ENCODE results near the gene TTR. TPM values are rescaled to one million over a fixed set of nuclear protein-coding genes. Genes with fewer than 3 reads are reported as not detected.

Gene TTR
- total RNA-seq, 4 donors from 2014 or later, result not detected

DNA sequence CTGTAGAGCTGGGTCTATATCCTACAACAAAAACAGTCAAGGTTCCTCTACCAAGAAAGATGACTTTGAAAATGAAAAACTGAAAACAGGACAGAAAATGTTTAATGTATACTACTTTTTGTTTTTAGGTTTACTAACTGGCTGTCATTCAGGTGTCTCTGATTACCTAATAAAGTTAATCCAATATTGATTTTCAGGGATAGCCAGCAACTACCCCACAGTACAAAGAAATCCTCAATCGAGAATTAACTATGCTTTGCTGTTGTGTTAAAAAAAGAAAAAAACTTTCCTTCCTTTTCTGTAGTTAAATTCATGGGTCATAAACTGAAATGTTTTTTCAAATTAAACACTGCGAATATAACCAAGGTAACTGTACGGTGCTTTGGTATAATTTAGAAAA lies 45.8 kb downstream of the TTR start:
- H3K36me3 ChIP-seq, result no peaks in the 10 kb centered on the region
- no peak overlapping the region for H3K27ac ChIP-seq
- no peaks in the 10 kb centered on the region for H3K27me3 ChIP-seq
- H3K4me3 ChIP-seq, result no peak overlapping the region
- DNase-seq, result no peak
- H3K4me1 ChIP-seq, result no peaks in the 10 kb centered on the region
- no peak for TF ChIP-seq POLR2A (IDR thresholded peaks at IDR 0.05)
- TF ChIP-seq, protein P1, sequence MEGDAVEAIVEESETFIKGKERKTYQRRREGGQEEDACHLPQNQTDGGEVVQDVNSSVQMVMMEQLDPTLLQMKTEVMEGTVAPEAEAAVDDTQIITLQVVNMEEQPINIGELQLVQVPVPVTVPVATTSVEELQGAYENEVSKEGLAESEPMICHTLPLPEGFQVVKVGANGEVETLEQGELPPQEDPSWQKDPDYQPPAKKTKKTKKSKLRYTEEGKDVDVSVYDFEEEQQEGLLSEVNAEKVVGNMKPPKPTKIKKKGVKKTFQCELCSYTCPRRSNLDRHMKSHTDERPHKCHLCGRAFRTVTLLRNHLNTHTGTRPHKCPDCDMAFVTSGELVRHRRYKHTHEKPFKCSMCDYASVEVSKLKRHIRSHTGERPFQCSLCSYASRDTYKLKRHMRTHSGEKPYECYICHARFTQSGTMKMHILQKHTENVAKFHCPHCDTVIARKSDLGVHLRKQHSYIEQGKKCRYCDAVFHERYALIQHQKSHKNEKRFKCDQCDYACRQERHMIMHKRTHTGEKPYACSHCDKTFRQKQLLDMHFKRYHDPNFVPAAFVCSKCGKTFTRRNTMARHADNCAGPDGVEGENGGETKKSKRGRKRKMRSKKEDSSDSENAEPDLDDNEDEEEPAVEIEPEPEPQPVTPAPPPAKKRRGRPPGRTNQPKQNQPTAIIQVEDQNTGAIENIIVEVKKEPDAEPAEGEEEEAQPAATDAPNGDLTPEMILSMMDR (IDR thresholded peaks at IDR 0.05), result no peak
- intact Hi-C loops (cut with DNase I; ENCODE audit: low total_unique reads), result loop anchor here (10.0 kb wide), 1 partner anchor 1913 kb away; no protein-coding TSS in a partner anchor
- H3K9me3 ChIP-seq, result no peaks in the 10 kb centered on the region

GRCh38 chr18:31643003-31643402 lies 51.3 kb downstream of the TTR start:
- H3K27me3 ChIP-seq, result no peaks in the 10 kb centered on the region
- no peak for DNase-seq
- H3K36me3 ChIP-seq, result no peaks in the 10 kb centered on the region
- H3K4me3 ChIP-seq, result no peak overlapping the region
- no peak overlapping the region for H3K27ac ChIP-seq
- TF ChIP-seq, protein P1 (IDR thresholded peaks at IDR 0.05), result no peak
- TF ChIP-seq POLR2A (IDR thresholded peaks at IDR 0.05), result no peak
- intact Hi-C loops (cut with DNase I; ENCODE audit: low total_unique reads), result no loop called here
- H3K4me1 ChIP-seq, result no peaks in the 10 kb centered on the region
- H3K9me3 ChIP-seq, result no peaks in the 10 kb centered on the region

GRCh38 chr18:31645411-31645810 lies 53.7 kb downstream of the TTR start:
- DNase-seq, result no peak
- Histone ChIP-seq H3K27me3 (no peaks in the 10 kb centered on the region), H3K27ac (no peak overlapping the region), H3K4me1 (no peaks in the 10 kb centered on the region), H3K9me3 (no peaks in the 10 kb centered on the region), H3K36me3 (no peaks in the 10 kb centered on the region), H3K4me3 (no peak overlapping the region)
- no peak for TF ChIP-seq POLR2A (IDR thresholded peaks at IDR 0.05)
- TF ChIP-seq, protein P1 (IDR thresholded peaks at IDR 0.05), result no peak
- intact Hi-C loops (cut with DNase I; ENCODE audit: low total_unique reads), result no loop called here

- Histone ChIP-seq H3K9me3 (no peaks in the 10 kb centered on the region), H3K4me1 (no peaks in the 10 kb centered on the region), H3K27ac (no peak overlapping the region), H3K4me3 (no peak overlapping the region), H3K36me3 (no peaks in the 10 kb centered on the region), H3K27me3 (no peaks in the 10 kb centered on the region)
- DNase-seq, result no peak
- intact Hi-C loops (cut with DNase I; ENCODE audit: low total_unique reads), result no loop called here
- TF ChIP-seq, protein P1 (IDR thresholded peaks at IDR 0.05), result no peak
- no peak for TF ChIP-seq POLR2A (IDR thresholded peaks at IDR 0.05)
These were observed 54.9 kb downstream of the TTR start for GRCh38 chr18:31646332-31647126.

GRCh38 chr18:31647127-31647753 lies 55.6 kb downstream of the TTR start:
- H3K4me3 ChIP-seq, result no peak overlapping the region
- intact Hi-C loops (cut with DNase I; ENCODE audit: low total_unique reads), result no loop called here
- no peak for DNase-seq
- H3K36me3 ChIP-seq, result no peaks in the 10 kb centered on the region
- H3K27ac ChIP-seq, result no peak overlapping the region
- no peak for TF ChIP-seq POLR2A (IDR thresholded peaks at IDR 0.05)
- TF ChIP-seq, protein P1 (IDR thresholded peaks at IDR 0.05), result no peak
- no peaks in the 10 kb centered on the region for H3K9me3 ChIP-seq
- no peaks in the 10 kb centered on the region for H3K27me3 ChIP-seq
- no peaks in the 10 kb centered on the region for H3K4me1 ChIP-seq
